ENCODE measurements around the gene RRAD.

DNA sequence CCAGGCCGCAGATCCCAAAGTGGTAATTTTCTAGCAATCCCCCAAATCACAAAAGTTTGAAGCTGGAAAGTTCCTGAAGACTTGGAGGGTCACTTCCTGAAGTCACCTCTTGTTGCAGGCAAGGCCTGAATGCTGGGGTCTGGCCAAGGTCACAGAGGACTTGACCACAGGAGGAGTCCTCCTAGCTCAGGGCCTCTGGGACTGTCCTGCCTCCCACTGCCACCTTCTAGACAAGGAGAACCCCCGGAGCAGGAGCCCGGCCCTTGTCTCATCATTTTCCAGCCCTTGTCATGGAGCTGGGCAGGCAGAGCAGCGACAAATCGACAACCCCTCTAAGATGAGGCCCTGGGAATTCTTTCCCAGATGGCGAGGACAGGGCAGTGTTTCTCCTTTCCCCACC, 7.0 kb downstream of the RRAD start:
- TF ChIP-seq, protein P1, sequence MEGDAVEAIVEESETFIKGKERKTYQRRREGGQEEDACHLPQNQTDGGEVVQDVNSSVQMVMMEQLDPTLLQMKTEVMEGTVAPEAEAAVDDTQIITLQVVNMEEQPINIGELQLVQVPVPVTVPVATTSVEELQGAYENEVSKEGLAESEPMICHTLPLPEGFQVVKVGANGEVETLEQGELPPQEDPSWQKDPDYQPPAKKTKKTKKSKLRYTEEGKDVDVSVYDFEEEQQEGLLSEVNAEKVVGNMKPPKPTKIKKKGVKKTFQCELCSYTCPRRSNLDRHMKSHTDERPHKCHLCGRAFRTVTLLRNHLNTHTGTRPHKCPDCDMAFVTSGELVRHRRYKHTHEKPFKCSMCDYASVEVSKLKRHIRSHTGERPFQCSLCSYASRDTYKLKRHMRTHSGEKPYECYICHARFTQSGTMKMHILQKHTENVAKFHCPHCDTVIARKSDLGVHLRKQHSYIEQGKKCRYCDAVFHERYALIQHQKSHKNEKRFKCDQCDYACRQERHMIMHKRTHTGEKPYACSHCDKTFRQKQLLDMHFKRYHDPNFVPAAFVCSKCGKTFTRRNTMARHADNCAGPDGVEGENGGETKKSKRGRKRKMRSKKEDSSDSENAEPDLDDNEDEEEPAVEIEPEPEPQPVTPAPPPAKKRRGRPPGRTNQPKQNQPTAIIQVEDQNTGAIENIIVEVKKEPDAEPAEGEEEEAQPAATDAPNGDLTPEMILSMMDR (conservative IDR thresholded peaks at IDR 0.05; ENCODE audit: low read depth, low read length): no peak
- no peak for TF ChIP-seq MAZ (IDR thresholded peaks at IDR 0.05; ENCODE audit: borderline replicate concordance, low read depth, low read length)
- TF ChIP-seq, protein P2, sequence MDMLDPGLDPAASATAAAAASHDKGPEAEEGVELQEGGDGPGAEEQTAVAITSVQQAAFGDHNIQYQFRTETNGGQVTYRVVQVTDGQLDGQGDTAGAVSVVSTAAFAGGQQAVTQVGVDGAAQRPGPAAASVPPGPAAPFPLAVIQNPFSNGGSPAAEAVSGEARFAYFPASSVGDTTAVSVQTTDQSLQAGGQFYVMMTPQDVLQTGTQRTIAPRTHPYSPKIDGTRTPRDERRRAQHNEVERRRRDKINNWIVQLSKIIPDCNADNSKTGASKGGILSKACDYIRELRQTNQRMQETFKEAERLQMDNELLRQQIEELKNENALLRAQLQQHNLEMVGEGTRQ (IDR thresholded peaks at IDR 0.05; ENCODE audit: low read depth, low read length): no peak
- no peak for TF ChIP-seq POLR2A (IDR thresholded peaks at IDR 0.05; ENCODE audit: low read depth, low read length)
- TF ChIP-seq SMC3 (IDR thresholded peaks at IDR 0.05; ENCODE audit: low read depth, low read length): no peak
- TF ChIP-seq RAD21 (IDR thresholded peaks at IDR 0.05; ENCODE audit: low read length): no peak
- TF ChIP-seq FOS (IDR thresholded peaks at IDR 0.05; ENCODE audit: low read depth, low read length): no peak

Measured in IMR-90 (cell line).